Suprapubic skin (tissue), 3 donors: ENCODE results near the gene PANX3.

ENCODE experiments used
- CTCF ChIP-seq, 2 donors: fragments of 200-600 bp in 1 of 2; fragments of 450-650 bp in 1 of 2; sonication (generic) in 1 of 2; IDR thresholded peaks; one replicate each; pipeline ENCODE4 v1.5.1; 2016 to 2019; ENCODE audit warnings: antibody characterized with exemption in 2 of 2, mild to moderate bottlenecking in 1 of 2, moderate library complexity in 1 of 2
- POLR2A ChIP-seq, 2 donors: fragments of 450-650 bp; IDR thresholded peaks; one replicate each; pipeline ENCODE4 v1.6.1; 2017; ENCODE audit warnings: antibody characterized with exemption in 2 of 2, mild to moderate bottlenecking in 2 of 2, moderate library complexity in 2 of 2

GRCh38 chr11:124648610-124649009, 37.4 kb downstream of the PANX3 start:
- TF ChIP-seq CTCF (IDR thresholded peaks at IDR 0.05): no peak
- no peak for TF ChIP-seq POLR2A (IDR thresholded peaks at IDR 0.05)
